NCI-H1092 treated with DMSO at 0.1 percent for 48 hours (cell line): ENCODE measurements around the gene NKX1-2.
"Not testable (repeated sequence)": the region's sequence is repeated elsewhere in the genome, so short reads cannot be mapped to it uniquely, and the experiment has no call there.

Experiments used
- DNase-seq: peaks from one replicate; lab custom pipeline; 2025; lab: John Stamatoyannopoulos, UW

Gene NKX1-2

DNA sequence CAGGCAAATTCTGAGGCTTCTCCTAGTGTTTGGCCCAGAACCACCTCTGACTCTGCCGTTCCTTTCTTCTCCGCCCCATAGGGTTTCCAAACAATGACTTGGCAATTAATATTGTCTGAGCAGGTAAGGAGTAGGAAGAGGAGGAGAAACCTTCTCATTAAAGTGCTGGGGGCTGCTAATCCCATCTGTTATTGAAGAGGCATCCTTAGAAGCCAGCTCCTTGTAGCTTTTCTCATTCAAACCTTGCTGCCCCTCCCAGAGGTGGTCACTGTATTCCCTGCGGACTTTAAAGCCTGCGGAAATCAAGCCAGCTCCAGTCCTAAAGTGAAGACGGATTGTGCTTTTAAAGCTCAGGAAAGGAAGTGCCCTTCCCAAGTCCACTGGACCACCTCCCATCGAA is 1.4 kb upstream of the NKX1-2 start:
- no peak for DNase-seq

DNA sequence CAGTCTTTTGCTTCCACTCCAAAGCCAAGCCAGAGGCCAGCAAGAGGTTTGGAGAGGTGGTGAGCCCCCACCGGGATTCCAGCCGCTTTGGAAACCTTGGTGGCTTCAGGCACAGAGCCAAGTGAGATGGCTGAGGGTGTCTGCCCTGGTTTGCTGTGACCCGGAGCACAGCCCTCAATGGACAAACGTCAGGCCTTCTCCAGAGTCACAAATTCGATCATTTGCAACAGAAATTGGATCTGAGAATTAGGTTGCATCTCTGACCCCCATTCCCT is 885 bp upstream of the NKX1-2 start:
- no peak for DNase-seq

DNA sequence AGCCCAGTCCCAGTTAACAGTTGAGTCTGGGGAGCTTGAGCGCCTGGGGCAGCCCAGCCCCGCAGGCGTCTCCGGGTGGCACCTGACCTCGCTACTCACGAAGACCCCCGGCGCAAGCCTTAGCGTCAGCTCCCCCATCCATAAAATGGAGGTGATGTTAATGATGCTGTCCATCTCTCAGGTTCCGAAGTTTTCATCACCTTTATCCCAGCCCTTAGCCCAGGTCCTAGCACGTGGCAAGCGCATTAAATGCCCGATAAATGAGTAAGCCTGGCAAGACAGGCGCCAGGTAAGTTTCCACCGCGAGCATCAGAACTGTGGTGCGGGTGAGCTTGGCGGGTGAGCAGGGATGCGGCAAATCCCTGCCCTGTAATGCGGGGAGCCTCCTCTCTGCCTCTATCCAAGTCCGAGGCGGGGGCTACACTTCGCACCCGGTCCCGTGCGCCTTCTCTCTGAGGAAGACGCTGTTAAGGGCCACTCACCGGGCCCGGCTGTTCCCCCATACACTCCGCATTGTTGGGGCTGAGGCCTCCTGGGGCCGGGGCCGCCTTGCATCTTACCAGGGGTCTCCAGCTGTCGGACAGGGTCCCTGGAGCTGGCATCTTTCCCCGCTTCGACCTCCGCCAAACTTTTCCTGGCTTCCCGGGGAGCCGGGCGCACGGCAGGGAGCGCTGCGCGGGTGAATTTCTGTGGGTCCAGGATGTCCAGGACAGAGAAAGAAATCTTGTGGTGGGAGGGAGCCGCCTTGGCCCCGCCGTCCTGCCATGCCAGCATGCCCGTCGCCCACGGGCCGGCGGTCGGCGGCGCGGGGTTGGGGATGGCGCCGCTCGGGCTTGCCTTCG is 444 bp downstream of the NKX1-2 start:
- no peak for DNase-seq

DNA sequence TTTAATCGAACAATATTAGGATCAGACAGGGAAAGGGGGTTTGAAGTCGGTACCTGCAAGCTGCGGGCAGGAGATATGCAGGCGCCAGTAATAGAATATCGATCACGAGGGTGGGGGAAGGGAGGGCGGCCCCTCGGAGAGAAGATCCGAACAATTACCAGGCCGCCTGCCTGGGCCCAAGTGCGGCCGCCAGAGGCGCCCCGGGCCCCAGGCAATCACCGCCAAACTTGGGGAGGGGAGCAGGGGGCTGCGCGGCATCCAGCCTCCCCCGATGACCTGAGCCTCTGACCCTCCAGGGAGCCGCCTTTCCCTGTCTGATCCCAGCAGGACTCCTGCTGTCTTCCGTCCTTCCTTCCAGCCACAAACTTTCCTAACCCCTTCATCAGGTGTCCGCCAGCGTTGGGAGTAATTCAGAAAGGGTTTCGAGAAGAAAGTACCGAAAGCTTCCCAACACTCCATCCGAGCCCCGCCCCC is 1.1 kb downstream of the NKX1-2 start:
- no peak for DNase-seq

DNA sequence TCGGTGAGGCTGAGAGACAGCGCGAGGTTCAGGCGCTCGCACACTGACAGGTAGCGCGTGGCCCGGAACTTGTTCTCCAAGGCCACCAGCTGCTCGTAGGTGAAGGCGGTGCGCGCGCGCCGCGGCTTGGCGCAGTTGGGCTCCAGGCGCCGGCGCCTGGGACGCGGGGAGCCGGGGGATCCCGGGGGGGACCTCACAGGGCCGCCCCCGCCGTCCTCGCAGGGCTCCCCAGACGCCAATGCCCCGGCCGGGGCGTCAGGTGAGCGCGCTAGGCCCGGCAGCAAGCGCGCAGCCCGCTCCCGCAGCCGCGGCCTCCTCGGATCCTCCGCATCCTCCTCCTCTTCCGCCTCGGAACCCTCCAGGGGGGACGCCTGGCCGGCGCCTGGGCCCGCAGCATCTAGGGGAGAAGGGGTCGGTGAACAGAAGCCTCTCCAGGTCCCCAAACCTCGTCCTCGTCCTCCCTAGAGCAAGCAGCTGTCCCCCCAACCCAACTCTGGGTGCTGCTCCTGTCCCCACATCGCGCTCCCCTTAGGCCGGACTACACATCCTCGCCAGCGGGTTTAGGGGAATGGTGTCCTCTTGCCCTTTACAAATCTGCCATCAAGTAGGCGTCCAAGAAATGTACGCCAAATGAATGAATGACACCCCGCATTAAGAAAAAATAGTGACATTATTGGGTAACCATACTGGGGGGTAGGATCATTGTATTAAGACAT is 1.9 kb downstream of the NKX1-2 start:
- no peak for DNase-seq

DNA sequence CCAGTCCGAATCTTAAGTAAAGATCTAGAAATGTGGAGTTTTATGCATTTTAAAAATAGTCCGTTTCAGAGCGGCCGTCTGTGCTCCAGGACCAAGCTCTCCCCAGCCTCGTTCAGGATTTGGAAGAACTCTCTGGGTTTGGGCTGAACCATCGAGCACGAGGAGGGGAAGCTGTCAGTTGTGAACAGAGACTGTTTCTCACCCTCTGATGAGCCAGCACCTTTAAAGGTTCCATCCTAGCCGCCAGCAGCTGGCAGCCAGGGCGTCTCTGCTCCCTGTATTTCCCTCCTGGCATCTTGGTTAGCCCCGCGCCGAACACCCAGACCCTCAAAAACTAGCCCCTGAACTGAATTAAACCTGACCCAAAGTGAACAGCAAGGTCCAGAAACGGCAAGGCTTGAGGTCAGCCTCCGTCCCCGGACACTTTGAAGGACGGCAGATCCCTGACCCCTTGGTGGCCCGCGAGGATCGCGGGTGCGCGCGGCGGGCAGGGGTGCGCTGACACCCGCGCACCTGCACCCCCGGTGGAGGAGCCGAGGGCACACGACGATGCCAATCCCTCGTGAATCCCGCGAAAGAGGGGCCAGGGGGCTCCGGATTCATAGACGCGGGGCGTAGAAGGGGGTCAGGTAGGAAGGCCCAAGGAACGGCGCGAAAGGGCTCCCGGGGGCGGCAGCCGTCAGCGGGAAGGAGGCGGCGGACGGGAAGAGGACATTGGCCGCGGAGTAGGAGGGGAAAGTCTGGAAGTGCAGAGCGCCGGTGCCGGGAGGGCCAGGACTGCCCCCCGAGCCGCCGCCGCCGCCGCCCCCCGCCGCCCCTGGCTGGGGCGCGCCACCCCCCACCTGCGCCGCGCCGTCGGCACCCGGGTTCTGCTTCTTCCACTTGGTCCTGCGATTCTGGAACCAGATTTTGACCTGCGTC is 2.7 kb downstream of the NKX1-2 start:
- DNase-seq, result no peak

DNA sequence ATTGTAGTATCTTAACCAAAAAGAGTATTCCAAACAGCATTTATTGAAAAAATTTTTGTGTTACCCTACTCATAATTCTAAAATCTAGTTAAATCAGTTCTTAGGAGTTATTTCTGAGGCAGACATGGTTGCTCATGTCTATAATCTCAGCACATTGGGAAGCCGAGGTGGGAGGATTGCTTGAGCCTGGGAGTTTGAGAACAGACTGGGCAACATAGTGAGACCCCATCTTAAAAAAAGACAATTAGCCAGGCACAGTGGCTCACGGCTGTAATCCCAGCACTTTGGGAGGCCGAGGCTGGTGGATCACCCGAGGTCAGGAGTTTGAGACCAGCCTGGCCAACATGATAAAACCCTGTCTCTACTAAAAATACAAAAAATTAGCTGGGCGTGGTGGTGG is 8.1 kb downstream of the NKX1-2 start:
- DNase-seq, result not testable (repeated sequence)

DNA sequence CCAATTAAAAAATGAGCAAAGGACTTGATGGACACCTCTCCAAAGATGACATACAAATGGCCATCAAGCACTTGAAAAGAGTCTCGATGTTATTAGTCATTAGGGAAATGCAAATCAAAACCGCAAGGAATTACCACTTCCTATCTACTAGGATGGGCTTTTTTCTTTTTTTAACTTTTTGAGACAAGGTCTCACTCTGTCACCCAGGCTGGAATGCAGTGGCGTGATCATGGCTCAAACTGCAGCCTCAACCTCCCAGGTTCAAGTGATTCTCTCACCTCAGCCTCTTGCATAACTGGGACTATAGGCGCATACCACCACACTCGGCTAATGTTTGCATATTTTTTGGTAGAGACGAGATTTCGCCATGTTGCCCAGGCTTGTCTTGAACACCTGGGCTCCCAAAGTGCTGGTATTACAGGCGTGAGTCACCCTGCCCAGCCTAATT is 13.6 kb downstream of the NKX1-2 start:
- DNase-seq, result no peak

DNA sequence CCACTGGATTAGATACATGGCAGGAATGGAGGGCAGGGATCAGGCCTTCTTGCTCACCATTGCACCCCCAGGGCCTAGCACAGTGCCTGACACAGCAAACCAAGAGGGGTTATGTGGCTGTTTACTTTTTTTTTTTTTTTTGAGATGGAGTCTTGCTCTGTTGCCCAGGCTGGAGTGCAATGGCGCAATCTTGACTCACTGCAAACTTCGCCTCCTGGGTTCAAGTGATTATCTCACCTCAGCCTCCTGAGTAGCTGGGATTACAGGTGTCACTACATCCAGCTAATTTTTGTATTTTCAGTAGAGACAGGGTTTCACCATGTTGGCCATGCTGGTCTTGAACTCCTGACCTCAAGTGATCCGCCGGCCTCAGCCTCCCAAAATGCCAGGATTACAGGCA is 14.2 kb downstream of the NKX1-2 start:
- DNase-seq, result not testable (repeated sequence)

DNA sequence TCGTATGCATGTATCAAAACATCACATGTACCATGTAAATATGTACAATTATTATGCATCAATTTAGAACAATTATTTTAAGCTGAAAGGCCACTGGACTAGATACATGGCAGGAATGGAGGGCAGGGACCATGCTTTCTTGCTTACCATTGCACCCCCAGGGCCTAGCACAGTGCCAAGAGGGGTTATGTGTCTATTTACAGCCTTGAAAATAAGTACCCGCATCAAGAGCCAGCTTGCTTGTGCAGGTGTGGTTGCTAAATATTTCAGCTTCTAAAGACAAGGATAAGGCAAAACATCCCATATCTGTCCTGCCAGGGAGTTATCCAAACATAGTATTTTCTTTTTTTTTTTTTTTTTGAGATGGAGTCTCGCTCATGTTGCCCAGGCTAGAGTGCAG is 16.4 kb downstream of the NKX1-2 start:
- DNase-seq, result no peak

DNA sequence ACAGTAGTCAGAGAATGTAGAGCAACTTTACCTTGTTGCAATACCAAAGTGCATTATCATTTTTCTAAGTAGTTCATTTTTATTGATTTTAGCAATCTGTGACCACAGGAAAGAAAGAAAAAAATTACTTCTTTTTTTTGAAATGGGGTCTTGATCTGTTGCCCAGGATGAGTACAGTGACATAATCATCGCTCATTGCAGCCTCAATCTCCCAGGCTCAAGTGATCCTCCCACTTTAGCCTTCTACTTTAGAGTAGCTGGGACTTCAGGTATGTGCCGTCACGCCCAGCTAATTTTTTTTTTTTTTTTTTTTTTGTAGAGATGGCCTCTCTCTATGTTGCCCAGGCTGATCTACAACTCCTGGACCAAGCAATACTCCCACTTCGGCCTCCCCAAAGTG is 19.8 kb downstream of the NKX1-2 start:
- no peak for DNase-seq

DNA sequence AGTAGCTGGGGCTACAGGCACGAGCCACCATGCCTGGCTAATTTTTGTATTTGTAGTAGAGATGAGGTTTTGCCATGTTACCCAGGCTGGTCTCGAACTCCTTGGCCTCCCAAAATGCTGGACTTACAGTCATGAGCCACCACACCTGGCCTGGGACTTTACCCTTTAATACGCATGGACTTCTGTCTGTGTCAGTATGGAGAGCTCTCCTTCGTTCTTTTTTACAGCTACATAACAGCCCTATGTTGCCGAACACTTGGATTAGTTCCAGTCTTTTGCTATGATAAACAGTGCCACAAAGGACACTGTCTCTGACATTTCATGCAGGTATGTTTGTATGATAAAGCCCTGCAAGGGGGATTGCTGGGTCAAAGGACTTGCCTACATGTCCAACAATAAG is 20.3 kb downstream of the NKX1-2 start:
- DNase-seq, result no peak

DNA sequence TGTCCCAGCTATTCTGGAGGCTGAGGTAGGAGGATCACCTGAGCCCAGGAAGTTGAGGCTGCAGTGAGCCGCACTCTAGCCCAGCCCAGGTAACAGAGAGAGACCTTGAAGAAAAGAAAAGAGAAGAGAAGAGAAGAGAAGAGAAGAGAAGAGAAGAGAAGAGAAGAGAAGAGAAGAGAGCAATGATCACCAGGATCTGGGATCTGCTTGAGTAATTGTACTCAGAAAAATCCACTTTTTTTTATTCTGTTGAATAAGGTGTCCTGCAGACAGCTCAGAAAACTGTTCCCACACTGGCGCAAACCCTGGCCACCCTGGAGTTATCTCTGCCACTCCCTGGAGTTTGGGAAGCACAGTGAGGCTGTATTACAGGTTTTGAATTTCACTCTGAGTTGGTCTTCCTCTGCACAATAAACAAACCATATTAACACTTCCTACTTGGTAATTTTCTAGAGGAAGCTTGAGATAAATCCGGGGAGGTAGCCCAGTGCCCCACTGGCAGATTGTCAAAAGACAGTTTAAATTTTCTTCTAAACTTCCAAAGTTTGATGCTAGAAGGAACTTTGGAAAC is 21.5 kb downstream of the NKX1-2 start:
- no peak for DNase-seq

DNA sequence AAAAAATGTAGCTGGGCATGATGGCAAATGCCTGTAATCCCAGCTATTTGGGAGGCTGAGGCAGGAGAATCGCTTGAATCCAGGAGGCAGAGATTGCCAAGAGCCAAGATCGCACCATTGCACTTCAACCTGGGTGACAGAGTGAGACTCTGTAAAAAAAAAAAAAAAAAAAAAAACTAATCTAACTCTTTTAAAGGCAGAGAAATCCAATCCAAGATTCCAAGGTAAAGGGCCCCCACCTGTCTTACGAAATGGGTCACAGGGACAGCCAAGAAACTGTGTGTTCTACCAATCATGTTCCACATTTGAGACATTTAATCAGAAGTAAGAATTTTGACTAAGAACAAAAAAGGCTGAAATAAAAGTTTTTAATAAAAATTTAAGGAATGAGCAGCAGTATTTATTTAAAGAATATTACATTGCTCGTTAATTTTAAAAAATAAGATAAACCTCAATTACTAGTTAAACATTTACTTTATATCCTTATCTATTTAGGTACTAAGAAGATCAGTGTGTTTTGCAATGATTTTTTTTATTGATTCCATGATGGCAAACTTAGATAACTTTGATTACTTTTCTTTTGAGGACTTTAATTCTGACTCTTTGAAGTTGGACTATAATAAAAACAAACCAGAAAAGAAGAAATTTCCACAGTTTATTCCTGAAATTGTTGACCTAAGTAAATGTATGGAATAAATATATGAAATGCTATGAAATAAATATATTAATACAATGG is 24.4 kb downstream of the NKX1-2 start:
- no peak for DNase-seq

DNA sequence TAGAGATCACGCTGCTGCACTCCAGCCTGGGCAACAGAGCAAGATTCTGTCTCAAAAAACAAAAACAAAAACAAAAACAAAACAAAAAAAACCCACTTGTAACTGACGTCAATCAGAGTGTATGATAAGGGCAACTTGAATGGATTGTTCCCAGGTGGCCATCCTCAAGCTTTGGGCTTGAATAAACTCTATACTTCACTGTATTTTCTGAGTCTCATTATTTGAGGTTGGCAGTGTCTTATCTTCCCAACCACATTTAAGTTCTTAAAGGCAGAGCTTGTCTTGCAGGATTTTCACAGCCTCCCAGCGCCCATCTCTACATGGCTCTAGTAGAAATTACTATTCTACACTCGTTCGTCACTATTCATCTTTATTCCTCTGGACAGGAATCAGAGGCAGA is 26.0 kb downstream of the NKX1-2 start:
- DNase-seq, result no peak

DNA sequence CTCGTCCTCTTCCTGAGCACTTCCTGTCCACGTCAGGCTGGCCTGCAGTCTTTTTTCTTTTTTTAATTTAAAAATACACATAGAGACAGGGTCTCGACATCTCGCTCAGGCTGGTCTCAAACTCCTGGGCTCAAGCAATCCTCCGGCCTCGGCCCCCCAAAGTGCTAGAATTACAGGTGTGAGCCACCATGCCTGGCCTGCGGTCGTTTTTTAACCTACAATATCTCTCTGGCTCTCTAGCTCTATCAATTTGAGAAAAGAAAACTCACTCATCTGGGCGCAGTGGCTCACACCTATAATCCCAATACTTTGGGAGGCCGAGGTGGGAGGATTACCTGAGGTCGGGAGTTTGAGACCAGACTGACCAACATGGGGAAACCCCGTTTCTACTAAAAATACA is 27.1 kb downstream of the NKX1-2 start:
- DNase-seq, result no peak

DNA sequence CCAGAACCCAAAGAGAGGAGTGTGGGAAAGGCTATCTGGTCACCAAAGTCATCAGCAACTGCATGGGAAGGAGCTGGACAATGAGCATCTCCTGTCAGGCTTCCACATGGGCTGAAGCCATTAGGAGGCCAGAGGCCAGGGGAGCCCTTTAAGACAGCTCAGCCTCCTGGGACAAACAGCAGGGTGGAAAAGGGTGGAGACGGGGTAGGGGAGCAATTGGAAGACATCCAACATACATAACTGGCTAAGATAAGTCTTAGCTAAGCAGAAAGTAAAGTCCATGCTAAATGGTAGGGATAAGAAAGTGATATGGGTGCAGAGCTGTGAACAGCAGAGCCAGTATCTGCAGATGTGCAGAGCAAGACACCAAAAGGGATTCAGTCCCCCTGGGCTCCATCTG is 29.6 kb downstream of the NKX1-2 start:
- DNase-seq, result no peak

DNA sequence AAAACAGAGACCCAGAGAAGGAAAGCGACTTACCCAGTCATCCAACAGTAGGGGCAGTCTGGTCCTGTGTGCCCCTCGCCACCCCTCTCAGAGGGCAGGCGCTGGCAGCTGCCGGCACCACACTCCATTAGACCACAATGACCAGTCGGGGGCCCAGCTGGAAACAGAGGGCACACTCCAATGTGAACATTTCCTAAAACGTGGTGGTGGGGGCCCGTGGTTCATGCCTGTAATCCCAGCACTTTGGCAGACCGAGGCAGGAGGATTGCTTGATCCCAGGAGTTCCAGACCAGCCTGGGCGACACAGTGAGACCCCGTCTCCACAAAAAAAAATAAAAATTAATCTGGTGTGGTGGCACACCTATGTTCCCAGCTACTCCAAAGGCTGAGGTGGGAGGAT is 30.2 kb downstream of the NKX1-2 start:
- DNase-seq, result no peak

DNA sequence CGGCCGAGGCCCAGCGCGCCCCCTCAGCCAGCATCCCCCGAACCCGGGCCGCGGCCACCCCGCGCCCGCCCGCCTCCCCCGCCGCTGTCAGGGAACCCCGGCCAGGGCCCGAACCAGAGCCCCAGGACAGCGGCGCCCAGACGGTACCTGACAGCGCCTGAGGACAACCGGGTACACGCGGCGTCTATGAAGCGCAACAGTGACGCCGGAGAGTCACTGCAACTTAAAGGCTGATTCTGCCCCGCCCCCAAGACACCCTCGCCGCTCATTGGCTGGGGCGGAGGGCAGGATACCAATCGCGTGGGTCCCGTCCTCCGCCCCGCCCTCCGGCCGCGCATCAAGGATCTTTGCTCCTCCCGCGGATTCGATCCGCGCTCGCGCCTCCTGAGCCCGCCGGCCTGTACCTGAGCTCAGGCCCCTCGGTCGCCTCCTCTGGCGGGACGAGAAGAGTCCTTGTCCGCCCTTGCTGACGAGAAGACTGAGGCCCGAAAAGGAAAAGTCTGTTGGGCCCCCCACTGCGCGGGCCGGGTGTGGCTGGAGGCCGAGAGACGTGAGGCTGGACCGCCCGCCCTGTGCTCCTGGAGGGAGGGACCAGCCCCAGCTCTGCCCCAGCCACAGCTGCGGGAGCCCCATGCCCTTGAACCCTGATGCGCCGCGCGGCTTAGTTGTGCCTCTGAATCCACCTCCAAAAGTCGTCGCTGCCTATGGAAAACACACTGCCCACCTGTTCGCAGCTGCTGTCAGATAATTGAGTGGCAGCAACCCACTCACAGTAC is 30.9 kb downstream of the NKX1-2 start, which contains the start of gene OAT:
Gene OAT (minus strand): TSS at position 198 of the 776 bp plus-strand sequence. CDS start 6,752 bp downstream, outside the sequence.
- peak; percentile 92 for DNase-seq

DNA sequence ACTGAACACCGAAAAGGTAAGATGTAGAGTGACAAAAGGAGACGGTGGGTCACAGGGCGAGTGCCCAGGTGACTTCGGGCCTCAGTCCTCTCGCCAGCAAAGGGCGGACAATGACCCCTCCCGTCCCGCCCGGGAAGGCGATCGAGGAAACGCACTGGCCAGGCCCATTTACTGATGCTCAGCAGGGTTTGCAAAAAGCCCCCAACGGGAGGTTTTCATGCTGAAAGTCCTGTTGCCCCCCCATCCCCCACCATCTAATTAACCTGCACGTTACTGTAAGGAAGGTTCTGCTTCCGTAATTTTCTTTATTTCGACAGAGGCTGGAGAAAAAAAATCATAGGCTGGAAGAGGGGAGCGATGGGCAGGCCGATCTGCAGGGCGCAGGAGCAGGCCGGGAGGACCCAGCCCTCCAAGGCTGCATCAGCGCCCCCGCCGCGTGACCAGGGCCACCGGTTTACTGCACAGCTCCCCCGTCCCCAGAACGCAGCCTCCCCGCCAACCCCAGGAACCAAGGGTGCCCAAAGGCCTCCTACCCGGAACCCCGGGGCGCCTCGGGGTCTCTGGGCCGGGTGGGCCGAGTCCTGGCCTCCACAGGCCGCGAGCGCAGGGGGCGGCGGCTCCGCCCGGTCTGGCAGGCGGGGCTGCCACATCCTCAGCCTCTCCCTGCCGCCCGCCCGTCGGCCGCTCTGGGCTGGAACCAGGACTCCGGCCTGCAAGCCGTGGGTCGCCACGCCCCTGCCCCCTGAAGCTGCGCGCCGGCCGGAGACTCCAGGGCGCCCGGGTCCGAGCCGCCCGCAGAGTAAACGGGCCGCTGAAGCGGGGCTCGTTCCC is 31.7 kb downstream of the NKX1-2 start:
- DNase-seq, result peak; percentile 11
